ENCODE measurements around the gene MLLT10. TPM values are rescaled to one million over a fixed set of nuclear protein-coding genes. Genes with fewer than 3 reads are reported as not detected.
A peak's percentile ranks its signal among the peaks of the same experiment; 100 is the strongest.
"Not testable (repeated sequence)": the region's sequence is repeated elsewhere in the genome, so short reads cannot be mapped to it uniquely, and the experiment has no call there.

Gene MLLT10
- total RNA-seq, 2 donors from 2014 or later = 31.5 to 34.0 TPM

DNA sequence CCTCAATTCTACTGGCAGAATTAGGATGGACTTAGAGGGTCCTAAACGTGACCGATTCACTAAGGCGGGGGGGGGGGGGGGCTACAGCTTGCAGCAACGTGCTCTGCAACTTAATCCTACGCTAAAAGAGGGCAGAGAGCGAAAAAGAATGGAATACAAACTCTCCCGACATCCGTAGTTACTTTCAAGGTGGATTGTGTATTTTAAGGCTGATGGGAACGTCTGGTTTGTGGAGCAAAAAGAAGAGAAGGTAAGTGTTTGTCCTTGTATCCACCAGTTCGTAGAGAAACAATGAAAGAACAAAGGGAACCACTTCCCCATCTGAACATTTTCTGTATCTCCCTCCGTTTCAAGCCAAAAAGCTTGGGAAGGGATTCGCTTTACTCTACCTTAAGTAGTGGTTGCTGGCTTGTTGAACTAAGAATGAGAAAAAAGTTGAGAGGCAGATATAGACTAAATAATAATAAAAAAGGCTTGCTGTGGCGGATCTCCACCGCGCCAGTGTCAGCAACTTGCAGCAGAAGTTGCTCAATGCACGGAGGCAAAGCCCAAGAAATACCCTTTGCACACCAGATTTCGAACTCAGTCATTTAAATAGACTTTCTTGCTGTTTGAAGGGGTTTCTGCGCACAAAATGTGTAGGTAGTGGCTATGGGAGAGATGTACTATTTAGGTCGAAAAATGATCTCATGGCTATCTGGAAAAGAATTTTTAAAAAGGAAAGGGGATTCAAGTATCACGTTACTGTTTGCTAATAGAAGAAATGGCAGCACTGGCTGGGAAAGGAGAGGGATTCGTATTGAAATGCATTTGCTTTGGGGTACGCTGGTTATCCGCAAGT lies 9.3 kb upstream of the MLLT10 start:
- no peak for DNase-seq (ENCODE audit: low spot score)
- intact Hi-C loops (cut with DNase I) = no loop called here

DNA sequence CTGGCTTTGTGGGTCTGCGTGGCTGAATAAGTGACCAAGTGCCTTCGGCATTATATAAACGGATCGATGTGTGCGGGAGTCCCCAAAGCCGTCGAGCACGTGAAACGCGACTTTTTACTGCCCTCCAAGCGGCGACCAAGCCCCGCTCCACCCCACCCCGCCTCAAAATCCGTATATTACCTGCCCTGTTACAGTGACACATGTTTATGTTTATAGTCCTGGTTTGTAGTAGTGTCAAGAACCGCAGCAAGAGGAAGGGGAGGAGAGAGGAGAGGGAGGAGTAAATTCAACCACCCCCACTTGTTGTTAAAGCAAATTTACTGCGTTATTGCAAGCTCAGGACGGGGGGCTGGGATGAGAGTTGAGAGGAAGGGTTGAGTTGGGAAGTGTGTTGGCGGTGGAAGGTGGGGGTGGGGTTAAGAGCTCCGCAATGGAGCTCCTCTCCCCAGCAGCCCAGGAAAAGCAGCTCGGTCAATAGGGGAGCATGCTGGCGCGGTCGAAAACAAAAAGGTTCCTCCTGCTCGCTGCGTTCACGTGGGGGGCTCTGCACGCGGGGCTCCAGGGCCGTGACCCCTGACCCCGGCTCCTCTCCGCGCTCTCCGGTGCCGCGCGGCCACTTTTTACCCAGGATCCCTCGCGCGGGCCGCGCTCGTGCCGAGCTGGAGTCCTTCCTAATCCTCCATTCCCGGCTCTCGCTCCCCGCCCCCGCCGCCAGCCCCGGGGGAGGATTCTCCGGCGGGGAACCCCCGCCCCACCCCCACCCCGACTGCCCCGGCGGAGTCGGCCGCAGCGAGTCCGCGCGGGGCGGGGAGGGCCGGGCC lies 8.5 kb upstream of the MLLT10 start, which contains the start of gene SKIDA1:
Gene SKIDA1 (minus strand): TSS at position 316 of the 821 bp plus-strand sequence. CDS start 7,860 bp downstream, outside the sequence.
- intact Hi-C loops (cut with DNase I) = no loop called here
- peak; percentile 96 for DNase-seq (ENCODE audit: low spot score)

DNA sequence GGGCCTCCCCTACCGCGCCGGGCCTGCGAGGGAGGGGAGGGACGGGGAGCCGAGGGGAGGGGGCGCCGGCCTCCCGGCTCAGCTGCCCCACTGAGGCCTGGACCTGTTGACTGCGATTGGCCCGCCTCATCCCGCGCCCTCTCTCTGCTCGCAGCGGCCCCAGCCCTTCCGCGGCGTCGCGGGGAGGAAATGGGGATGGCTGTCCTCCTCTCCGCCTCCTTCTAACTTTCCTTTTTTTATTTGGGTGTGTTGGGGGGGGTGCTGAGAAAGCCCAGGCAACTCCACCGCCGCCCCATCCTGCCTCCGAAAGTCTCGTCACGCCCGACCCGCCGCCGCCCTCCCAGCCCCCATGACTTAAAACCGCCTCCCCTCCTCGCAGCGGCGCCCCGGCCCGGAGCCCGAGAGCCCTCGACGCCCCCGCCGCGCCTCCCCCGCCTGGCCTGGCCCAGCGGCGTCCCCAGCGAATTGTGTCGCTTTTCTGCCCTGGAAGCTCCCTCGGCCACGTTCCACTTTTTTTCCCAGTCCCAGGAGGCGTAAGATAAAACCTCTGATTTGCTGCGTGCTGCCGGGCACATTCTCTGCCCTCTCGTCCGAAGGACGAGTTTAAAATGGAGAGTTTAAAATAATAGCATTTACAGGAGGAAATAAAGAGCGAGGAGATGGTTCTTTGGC lies 7.7 kb upstream of the MLLT10 start:
- peak; percentile 95 for DNase-seq (ENCODE audit: low spot score)
- intact Hi-C loops (cut with DNase I) = no loop called here

DNA sequence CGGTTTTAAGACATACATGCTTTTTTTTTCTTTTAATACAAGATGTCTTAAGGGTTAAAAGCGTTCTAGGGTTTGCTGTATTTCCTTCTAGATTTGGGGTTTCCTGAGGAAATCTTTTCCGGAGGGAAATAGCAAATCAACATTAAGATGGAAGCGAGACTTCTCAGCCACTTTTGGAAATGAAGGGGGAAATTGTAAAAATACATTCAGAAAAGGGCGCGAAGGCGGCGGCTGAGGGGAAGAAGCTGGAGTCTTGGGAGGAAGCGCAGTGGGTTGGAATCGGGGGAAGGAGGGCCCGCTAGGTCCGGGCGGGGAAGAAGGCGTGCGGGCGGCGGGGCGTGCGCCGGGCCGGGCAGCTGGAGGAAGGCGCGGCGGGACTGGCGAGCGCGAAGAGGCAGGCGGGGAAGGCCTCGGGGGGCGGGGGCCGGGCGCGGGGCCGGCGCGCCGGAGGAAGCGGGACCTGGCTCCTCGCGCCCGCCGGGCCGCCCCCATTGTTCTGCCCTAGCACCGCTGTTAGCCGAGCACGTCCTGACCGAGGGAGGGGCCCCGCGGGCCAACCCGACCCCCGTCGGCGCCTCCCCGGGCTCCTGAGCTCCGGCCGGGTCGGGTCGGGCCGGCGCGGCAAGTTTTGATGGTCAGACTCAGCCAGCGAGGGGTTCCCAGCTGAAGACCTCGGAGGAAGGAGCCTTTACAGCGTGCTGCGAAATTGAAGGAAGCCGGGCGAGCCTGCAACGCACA lies 7.0 kb upstream of the MLLT10 start:
- intact Hi-C loops (cut with DNase I) = no loop called here
- DNase-seq (ENCODE audit: low spot score) = peak; percentile 91

DNA sequence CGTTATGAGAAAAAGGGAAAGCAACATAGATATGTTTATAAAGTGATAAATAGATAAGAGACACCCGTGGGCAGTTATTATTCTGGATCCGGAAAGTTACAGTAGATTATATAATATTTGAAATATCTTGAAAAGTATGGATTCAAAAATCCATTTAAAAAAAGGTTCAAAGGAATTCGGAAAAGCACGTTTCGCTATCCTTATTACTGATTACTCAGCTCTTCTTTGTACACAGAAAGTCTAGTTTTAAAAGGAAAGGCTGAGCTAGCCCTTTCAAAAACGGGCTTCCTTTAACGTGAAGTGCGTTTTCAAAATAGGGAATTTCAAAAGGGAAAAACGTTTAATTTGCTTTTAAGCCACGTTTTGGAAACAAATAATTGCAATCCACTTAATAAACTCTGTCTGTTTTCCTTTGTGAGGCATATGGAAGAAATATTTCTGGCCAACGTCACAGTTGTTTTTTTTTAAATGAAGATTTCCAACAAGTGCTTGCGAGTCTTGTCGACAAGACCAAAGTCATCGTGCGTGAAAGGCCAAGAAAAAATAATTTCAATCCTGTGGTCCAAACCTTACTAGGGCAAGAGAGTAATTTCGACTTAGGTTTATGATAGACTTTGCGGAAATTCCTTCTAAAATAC lies 6.3 kb upstream of the MLLT10 start:
- DNase-seq (ENCODE audit: low spot score) = no peak
- intact Hi-C loops (cut with DNase I) = no loop called here

DNA sequence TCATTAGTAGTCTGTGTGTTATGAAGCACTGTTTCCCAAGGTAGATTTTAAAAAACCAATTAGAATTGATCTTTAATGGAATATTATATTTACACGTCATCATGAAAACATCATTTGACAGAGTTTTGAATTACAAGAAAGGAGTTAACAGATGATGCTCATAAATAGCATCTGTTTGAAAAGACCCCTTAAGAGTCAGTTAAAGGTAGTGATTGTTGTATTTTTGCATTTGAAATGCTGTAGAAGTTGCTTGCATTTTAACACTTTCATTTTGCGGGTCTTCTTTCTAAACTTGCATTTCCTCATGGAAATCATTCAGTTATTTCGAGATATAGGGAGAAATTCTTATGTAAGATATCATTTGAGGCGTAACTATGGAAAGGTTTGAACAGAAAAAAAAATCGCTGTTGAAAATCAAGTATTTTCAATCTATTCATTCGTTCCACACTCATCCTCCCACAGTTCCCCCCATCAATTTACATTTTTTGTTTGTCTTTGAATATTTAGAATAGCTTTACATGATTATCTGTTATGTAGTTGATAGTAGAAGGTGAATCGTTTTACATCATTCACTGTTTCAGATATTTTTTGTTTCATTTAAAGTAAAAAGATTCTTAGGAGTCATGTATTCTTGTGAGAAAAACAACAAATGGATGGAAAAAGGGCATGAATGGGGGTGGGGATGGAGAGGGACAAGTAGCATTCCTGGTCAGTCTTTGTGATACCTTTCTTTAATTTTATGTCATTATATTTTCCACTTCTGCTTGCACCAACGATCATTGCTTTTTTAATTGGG lies 5.6 kb upstream of the MLLT10 start:
- intact Hi-C loops (cut with DNase I) = no loop called here
- DNase-seq (ENCODE audit: low spot score) = no peak

DNA sequence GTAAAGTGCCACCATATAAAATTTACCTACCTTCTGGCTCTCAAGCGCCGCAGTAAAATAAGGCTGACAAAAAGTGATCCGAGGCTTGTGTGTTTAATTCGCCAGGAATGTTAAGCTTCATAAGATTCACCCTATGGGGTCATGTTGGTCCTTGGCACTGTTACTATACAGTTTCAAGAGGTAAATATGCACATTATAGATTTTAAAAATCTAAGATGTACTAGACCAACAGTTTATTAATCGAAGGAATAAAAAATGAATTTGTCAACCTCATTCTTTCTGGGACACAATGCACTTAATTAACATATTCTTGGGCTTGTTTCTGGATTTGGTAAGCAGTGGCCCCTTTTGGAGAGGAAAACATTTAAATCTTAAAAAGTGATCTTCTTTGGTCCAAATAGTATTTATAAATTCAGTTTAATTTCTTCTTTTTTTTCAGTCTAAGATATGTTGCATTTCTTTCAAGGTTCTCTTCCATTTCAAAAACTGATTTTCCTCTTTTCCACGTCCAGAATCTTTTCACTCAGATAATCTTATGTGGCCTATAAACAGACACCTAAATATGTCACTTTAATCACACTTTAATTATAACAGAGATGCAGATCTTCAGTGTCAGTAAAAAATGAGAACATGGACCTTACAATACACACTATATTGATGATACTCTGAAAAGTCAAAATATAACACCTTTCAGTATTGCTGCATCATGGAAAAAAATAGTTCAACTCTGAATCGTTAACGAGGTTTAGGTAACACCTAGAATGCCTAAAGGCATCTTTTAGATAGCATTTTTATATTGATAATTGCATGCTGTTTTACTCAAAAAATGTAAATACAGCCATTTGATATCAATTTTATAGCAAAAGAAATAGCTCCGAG lies 4.8 kb upstream of the MLLT10 start:
- no peak for DNase-seq (ENCODE audit: low spot score)
- intact Hi-C loops (cut with DNase I) = no loop called here

DNA sequence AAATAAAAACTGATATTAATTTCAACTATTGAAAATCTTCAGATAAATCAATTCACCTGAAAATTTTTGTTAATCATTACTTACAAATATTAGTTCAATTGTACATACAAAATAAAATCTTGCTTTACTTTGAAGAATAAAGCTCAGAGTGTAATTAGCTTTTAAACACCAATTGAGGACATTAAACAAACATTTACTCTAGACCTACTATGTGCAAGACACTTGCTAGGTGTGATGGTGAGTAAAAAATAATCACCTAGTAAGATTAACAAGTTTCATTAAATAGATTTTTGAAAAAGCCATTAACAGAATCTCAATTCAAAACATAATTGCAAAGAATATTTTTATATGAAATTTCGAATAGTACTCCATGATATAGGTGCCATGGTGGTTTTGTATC lies 3.9 kb upstream of the MLLT10 start:
- no peak for DNase-seq (ENCODE audit: low spot score)
- intact Hi-C loops (cut with DNase I) = no loop called here

DNA sequence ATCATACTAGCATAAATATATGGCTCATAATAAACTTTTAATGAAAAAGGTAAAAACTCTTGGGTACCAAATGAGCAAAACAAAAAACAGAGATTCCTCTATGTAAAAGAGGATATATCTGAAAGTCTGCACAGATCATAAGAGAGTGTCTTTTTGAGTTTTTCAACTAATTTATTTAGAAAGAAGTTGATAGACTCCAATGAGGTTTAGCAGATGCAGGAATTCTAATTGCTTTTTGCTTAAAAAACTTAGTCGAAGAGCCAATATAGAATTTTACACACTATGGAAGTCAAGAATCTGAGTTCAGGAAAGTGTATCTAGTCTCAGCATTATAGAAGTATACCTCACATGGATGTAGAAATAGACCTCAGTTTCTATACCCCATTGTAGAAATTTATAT lies 3.4 kb upstream of the MLLT10 start:
- intact Hi-C loops (cut with DNase I) = no loop called here
- no peak for DNase-seq (ENCODE audit: low spot score)

DNA sequence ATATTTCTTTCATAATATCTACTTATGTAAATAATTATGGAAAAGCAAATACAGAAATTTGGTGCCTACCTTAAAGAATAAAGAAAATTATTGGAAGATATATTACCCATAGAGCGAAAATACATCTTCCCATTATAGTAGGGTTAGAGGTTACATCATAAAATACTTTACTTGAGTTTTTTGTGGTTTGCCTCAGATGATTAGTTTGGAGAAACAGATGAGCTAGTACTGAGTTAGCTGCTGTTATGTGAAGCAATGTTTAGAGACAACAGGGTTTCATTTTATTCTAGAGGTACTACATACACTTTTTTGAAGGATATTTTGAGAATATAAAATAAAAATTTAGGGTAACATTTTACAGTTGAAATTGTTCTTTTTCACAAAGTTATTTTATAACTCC lies 2.9 kb upstream of the MLLT10 start:
- intact Hi-C loops (cut with DNase I) = no loop called here

DNA sequence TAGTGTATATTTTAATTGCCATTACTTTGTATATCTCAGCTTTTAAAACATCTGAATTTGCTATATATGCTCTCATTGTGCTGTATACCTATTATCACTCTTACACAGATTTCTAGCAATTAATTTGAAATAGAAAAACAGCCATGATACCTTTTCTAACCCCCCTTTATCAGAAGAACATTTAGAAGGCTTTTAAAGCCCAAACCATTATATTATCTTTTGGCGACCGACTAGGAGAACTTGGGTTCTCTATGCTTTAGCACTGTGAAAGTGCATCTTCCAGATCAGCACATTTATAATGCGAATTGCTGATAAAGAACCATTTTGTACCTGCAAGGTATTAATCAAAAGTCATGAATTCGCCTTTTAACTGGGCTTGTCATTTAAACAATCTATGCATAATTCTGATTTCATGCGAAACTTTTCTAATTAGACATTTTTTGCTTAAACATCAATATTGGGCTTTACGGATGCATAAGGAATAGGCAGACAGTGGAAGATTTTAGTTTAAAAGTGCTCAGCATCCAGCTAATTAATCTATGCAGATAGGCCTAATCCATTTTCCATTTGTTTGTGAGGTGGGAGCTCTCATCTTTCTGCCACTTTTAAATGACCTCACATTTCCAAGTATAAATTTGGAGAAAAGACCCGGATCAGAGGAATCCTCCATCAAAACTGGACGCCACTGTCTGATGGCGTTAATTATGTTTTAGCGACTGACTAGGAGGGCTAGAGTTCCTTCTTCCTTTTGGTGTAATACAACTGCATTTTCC lies 1.2 kb upstream of the MLLT10 start:
- intact Hi-C loops (cut with DNase I) = no loop called here
- DNase-seq (ENCODE audit: low spot score) = no peak

More for the DNA sequence above, 2.9 kb upstream of the MLLT10 start:
- no peak for DNase-seq (ENCODE audit: low spot score)

DNA sequence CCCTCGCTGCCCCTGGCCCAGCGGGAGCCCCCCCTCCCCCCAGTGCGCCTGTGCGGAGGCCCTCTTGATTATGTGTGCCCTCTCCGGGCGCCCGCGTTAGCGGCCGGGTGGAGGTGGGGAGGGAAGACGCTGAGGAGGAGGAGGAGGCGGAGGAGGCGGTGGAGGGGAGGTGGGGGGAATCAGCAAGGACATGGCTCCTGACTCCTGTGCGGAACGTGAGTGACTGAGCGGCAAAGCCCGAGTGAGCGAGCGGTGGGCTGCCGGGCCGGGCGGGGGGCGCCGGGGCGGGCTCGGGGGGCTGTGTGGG lies 201 bp downstream of the MLLT10 start:
- no peak for DNase-seq (ENCODE audit: low spot score)
- intact Hi-C loops (cut with DNase I) = no loop called here

DNA sequence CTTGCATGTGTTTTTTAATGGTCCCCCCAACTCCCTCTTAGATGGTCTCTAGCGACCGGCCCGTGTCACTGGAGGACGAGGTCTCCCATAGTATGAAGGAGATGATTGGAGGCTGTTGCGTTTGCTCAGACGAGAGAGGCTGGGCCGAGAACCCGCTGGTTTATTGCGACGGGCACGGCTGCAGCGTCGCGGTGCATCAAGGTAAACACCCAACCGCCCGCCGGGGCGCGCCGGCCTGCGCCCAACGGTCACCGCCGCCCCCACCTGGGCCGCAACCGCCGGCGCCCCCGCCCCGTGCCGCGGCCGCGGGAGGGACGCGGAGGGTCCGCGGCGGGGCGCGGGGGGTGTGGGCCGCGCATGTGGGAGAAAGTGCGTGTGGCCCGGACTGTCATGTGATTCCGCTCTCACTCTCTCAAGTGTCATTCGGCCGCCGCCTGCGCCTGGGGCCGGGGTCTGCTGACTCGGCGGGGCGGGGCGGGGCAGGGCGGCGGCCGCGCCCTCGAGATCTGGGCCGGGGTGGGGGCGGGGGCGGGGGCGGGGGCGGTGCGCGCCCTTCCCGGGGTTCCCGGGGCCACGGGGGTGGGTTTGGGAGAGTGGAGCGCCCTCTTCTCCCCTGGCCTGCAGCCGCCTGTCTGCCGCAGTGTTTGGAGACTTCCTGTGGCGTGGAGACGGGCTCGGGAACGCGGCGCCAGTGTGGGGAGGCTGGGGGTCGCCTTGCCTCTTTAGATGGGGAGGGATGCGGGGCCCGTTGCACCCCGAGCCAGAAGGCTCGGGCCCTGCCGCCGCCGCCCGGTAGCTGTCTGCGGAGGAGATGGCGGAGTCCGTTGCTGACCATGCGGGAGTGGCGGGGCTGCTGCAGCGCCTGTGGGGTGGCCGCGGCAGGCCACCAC lies 817 bp downstream of the MLLT10 start:
- DNase-seq (ENCODE audit: low spot score) = peak; percentile 87
- intact Hi-C loops (cut with DNase I) = loop anchor here in 1 of 2 donors (5.0 kb wide), 1 partner anchor 197 kb away; no protein-coding TSS in a partner anchor

DNA sequence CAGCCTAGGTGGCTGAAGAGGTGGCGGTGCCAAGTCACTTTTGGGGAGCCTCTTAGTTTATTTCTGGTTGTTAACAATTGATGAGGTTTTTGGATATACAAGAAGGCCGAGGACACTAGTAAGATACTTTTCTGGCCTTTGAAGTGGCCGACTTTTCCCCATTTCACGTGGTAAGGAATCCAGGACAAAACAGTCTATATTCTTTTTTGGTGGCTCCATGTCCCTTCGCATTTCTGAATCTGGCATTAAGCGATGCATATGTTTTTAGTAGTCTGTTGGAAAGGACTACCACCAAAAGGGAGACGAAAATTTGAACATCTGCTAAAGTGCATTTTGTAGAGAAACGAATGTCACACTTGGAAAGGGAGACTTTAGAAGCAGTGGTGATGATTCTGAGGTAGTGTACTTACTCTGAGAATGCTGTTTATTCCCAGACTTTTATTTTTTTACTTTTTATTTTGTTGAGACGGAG lies 1.5 kb downstream of the MLLT10 start:
- intact Hi-C loops (cut with DNase I) = loop anchor here in 1 of 2 donors (5.0 kb wide), 1 partner anchor 197 kb away; no protein-coding TSS in a partner anchor

DNA sequence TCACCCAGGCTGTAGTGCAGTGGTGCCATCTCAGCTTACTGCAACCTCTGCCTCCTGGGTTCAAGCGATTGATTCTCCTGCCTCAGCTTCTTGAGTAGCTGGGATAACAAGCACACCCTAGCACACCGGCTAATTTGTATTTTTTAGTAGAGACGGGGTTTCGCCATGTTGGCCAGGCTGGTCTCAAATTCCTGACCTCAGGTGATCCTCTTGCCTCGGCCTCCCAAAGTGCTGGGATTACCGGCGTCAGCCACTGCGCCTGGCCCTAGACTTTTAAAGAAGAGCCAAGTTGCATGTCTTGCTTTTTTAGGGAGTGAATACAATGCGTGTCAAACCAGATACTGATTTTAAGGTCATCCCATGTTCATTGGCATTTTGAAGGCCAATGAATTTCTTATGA lies 1.9 kb downstream of the MLLT10 start:
- DNase-seq (ENCODE audit: low spot score) = not testable (repeated sequence)
- intact Hi-C loops (cut with DNase I) = loop anchor here in 1 of 2 donors (5.0 kb wide), 1 partner anchor 196 kb away; no protein-coding TSS in a partner anchor

More for the DNA sequence above, 1.5 kb downstream of the MLLT10 start:
- no peak for DNase-seq (ENCODE audit: low spot score)

Data from posterior vena cava (tissue), 2 donors.